ENCODE measurements around the gene TMEM132C.
"Not testable (repeated sequence)": the region's sequence is repeated elsewhere in the genome, so short reads cannot be mapped to it uniquely, and the experiment has no call there.

Gene TMEM132C

GRCh38 chr12:128267131-128267622, at the start of gene TMEM132C:
Gene TMEM132C (plus strand): TSS chr12:128267170. CDS start chr12:128267403, 233 bp downstream.
- no peak for DNase-seq

GRCh38 chr12:128224226-128224625, 42.7 kb upstream of the TMEM132C start:
- DNase-seq, result no peak

GRCh38 chr12:128228581-128228980, 38.4 kb upstream of the TMEM132C start:
- DNase-seq, result no peak

- no peak for DNase-seq
Measured at GRCh38 chr12:128235635-128236417, 31.1 kb upstream of the TMEM132C start.

GRCh38 chr12:128236525-128236924, 30.4 kb upstream of the TMEM132C start:
- no peak for DNase-seq

GRCh38 chr12:128240745-128241144, 26.2 kb upstream of the TMEM132C start:
- no peak for DNase-seq

GRCh38 chr12:128245121-128245520, 21.8 kb upstream of the TMEM132C start:
- DNase-seq, result no peak

GRCh38 chr12:128245905-128246304, 21.1 kb upstream of the TMEM132C start:
- no peak for DNase-seq

GRCh38 chr12:128250096-128250495, 16.9 kb upstream of the TMEM132C start:
- DNase-seq, result no peak

GRCh38 chr12:128253829-128254228, 13.1 kb upstream of the TMEM132C start:
- DNase-seq, result not testable (repeated sequence)

- DNase-seq, result no peak
Measured at GRCh38 chr12:128258866-128259555, 8.0 kb upstream of the TMEM132C start.

- no peak for DNase-seq
Measured at GRCh38 chr12:128259556-128260070, 7.4 kb upstream of the TMEM132C start.

- no peak for DNase-seq
Measured at GRCh38 chr12:128261757-128262156, 5.2 kb upstream of the TMEM132C start.

- DNase-seq, result no peak
Measured at GRCh38 chr12:128265566-128265965, 1.4 kb upstream of the TMEM132C start.

GRCh38 chr12:128266086-128266485, 884 bp upstream of the TMEM132C start:
- DNase-seq, result no peak

- no peak for DNase-seq
Measured at GRCh38 chr12:128266541-128267130, 334 bp upstream of the TMEM132C start.

GRCh38 chr12:128267651-128268378, 845 bp downstream of the TMEM132C start:
- DNase-seq, result no peak

GRCh38 chr12:128268379-128268995, 1.5 kb downstream of the TMEM132C start:
- no peak for DNase-seq

- DNase-seq, result no peak
Measured at GRCh38 chr12:128269181-128269591, 2.2 kb downstream of the TMEM132C start.

GRCh38 chr12:128276471-128276870, 9.5 kb downstream of the TMEM132C start:
- DNase-seq, result no peak

- DNase-seq, result no peak
Measured at GRCh38 chr12:128286970-128287369, 20.0 kb downstream of the TMEM132C start.

GRCh38 chr12:128288357-128288756, 21.4 kb downstream of the TMEM132C start:
- DNase-seq, result no peak
